Fibroblast of skin of scalp (primary cell): ENCODE measurements around the gene RNF152.
A peak's percentile ranks its signal among the peaks of the same experiment; 100 is the strongest.

Source experiments
- DNase-seq: peaks from one replicate; pipeline ENCODE4 v3.0.0-alpha.2; 2013

Gene RNF152

DNA sequence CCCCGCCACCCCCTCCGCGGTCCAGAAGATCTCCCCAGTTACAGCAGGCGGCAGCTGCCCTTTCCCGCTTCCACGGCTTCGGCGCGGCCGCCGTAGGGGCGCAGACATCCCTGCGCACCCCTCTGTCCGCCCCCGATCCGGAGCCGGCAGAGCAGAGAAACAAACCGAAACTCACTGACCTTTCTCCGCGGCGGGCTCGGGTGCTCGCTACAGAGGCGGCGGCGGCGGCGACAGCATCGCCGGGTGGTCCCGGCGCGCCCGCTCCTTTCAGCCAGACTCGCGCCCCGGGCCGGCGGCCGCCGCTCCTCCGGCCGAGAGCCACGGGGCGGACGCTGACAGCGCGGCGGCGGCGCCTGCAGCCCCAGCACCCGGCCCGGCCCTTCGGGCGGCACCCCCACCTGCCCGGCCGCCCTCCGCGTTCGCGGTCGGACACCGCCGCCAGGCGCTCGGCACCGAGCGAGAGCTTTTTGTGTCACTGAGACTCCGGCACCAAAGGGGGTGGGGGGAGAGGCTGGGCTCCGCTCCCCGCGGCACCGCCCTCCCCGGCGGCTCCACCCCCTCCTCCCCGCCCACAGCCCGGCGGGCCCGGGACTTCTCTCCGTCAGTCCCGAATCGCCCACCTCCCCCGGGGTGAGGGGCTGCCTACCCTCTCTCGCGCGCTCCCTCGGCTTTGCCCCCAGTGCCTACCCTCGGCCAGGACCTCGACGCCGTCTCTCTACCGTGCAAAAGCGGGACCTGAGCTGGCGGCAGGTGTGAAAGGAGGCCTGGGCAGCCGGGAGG lies 1.4 kb upstream of the RNF152 start:
- peak; percentile 79 for DNase-seq

DNA sequence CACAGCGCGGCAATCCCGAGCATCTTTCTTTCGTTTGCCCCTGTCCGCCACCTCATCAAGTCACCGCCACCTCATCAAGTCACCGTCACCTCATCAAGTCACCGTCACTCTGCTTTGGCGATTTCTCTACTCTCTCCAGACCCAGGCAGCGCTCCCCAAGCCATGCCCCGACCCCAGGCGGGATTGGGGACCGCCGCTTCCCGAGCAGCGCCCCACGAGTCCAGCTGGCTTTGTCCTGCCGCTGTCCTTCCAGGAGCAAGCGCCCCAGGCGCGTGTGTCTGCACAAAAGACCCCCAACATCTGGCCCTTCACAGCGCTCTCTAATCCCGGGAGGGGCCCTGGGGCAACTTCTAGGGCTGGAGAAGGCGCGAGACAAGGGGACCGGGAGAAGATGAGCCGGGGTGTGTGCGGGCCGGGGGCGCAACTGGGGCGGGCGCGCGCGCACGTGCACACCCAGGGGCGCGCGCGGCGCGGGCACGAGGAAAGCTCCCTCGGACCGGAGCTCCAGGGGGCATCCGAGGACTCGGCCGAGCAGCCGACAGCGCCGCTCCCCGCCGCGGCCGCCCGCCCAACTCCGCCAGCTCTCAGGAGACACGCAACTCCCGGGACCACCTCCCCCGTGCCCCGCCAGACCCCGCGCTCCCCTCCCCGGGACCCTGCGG lies 633 bp upstream of the RNF152 start:
- DNase-seq = peak; percentile 60

DNA sequence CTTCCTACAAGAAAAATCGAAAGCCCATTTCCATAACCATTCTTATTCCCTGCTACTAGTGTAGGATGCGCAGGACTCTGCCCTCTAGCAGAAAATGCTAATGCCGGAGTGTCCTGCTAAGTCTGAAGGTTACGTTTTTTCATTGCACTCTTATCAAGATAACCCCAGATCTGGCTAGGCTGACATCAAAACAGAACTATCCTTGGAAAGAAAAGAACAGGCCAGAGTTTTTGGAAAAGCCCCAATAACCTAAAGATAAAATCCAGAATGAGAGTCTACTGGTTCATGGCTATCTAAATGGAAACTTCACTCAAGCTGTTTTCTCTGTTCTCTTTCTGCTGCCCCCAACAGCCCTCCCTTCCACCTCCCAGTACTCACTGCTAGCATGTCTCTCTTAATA lies 913 bp downstream of the RNF152 start:
- no peak for DNase-seq

DNA sequence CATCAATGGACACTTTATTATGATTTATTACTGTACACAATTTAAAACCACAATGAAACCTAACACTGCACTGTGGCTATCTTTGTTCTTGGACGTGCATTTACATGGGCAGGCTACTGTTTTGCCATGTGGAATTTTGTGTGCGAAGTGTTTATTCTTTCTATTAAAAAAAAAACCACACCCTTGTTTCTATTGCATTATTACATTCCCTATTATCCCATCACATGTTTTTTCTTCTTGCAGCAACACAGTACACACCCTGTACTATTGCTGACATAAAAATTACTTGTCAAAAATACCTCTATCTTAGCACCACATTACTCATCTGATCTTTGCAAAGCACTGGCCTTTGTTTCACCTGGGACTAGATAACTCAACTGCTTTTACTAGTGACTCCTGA lies 1.5 kb downstream of the RNF152 start:
- DNase-seq = peak; percentile 31

DNA sequence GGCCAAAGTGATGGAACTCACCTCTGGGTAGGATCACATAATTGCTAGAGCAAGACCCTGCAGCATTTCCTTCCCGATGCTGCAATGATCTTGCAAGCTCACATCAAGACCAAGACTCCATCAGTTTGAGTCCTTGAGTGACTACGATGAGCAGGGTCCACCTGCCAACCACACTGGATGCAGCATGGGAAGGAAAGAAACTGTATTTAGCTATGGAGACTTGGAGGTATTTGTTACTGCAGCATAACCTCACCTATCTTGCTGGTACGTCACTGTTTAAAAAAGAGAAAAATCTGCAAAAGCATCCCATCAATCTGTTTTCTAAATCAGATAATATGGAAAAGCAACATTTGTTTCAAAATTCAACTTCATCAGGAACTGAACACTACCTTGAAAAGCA lies 2.5 kb downstream of the RNF152 start:
- no peak for DNase-seq

DNA sequence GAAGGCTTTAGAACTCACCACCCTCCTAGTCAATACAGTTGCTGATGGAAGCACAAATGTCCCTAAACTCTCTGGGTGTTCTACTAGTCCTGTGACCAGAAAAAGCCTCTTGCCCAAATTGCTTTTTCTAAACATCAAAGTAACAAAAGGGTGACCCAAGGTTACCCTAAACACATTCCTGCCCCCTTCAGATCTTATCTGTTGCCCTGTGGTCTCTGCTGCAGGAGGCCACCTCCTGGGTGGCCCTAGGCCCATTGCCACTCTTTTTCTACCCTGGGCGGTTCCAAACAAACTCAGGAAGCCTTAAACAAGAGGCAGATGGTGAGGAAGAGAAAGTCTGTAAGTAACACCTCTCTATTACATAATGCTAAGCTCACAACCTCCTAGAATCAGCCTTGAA lies 3.3 kb downstream of the RNF152 start:
- no peak for DNase-seq

DNA sequence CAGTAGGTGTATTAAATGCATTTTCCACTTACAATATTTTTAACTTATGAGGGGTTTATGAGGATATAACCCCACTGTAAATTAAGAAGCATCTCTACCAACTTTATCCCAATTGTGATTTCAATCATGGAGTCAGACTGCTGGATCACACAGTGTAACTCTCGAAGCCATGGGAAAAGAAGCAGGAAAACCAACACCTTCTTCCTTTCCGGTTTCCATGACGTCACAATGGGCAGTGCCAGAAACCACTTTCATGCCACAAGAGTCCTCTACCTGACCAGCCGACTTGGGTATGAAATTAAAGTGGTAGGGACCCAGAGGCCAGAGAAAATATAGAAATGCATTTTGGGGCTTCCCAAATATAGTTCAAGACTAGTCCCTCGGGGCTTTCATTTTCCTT lies 4.2 kb downstream of the RNF152 start:
- DNase-seq = no peak

DNA sequence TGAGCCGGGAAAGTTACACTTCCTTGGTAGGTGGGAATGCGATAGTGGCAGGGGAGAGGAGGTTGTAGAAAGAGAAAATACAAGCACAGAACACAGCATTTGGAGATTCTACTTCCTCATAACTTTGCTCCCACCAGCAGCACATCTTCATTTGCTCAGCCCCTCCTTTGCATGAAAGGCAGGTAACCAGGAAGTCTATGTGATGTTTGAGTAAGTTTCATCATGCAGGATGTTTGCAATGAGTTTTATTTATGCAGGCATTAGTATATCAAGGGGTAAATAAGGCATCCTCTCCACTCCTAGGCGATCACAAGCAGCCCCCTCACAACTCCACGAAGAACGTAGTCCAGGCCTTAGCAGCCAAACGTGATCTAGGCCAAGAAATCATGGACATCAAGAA lies 5.0 kb downstream of the RNF152 start:
- no peak for DNase-seq

DNA sequence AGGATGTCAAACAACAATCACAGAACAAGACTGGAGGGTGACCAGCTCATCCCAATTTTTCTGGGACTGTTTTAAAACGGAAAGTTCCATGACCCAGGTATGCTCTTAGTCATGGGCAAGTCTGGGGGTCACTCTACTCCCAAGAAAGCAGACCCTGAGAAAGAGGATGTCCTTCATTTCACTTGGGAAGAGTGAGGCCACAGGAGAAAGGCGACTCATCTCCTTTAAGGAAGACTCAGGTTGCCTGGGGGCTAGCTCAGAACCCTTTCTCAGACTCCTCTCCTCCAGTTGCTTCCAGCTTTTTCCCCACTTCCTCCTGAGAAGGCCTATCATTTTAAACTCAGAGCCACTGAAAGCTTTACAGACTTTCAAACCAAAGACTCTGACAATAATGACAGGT lies 9.3 kb downstream of the RNF152 start:
- DNase-seq = no peak

DNA sequence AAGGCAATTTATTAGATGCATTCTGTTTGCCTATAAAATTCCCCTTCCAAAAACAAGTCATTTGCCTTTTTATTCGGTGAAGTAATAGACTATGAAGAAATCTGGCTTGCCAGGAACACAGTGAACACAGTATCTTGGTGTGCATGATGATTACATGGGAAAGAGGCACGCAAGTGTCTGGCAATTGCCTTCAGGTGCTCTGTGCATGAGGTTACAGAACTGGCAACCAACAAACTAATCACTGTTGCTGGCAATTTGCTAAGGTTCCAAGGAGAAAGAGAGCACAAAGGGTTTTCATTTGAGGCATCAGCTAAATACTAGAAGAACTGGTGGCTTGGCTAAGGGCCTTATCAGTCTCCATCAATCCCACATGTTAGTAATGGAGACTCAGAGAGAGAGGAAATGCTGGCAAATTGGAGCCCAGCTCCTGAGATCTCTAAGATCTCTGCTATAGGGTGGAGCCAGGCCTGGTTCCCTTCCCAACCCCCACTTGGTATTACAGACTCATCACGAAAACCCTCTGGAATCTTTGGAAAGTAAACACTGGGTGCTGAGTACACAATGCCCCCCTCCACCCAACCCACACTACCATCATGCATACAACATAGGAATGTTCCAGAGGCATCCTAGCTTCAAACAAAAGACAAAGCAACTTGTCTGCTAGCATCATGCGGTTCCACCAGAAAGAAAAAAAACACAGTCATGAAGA lies 10.4 kb downstream of the RNF152 start:
- DNase-seq = peak; percentile 78

DNA sequence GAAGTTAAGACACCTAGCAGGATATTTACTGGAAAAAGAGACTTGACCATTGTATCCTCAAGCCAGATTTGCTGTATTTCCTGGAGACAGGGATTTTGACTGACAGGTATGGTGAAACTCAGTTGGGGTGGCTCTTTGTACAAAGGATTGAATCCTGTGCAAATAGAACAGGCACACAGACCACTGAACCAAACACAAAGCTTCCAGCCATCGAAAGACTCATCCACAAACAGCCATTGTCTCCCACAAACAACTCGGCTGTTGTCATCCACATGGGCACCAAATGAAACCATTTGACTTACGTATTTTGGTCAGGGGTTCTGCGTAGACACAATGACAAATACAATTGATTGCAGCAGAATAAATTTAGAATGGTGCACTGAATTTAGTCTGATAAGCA lies 15.9 kb downstream of the RNF152 start:
- no peak for DNase-seq

DNA sequence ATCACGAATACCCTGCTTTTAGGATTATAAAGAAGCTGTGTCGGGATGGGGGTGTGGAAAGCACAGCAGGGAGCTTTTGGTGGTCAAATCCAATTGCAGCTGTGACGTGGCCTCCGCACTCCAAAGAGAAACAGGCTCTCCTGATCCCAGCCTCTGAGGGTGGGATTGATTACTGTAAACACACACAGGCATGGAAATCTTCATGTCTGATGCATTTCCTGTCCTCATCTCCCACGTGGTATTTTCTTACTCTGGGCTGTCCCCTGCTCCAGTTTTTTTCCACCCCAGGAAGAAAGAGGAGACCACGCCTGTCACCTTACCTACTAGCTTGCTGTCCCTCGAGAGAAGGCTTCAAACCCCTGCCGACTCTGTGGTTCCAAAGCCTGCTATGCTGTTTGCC lies 22.7 kb downstream of the RNF152 start:
- DNase-seq = peak; percentile 82

DNA sequence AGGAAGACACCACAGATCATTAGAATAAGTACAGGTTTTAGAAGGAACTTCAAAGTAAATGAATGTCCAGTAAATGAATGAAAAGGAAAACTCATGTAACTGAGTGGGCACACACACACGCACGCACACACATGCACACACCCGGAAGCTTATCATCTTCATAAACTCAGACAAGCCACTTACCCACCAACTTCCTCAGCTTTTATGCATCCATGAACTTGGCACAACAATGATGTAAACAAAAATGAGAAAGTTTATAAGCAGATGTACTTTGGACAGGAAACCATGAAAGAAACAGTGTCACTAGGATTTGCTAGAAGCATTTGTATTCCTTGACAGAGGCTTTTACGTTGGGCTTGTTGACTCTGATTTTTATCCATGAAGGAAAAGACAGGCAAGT lies 23.2 kb downstream of the RNF152 start:
- no peak for DNase-seq

DNA sequence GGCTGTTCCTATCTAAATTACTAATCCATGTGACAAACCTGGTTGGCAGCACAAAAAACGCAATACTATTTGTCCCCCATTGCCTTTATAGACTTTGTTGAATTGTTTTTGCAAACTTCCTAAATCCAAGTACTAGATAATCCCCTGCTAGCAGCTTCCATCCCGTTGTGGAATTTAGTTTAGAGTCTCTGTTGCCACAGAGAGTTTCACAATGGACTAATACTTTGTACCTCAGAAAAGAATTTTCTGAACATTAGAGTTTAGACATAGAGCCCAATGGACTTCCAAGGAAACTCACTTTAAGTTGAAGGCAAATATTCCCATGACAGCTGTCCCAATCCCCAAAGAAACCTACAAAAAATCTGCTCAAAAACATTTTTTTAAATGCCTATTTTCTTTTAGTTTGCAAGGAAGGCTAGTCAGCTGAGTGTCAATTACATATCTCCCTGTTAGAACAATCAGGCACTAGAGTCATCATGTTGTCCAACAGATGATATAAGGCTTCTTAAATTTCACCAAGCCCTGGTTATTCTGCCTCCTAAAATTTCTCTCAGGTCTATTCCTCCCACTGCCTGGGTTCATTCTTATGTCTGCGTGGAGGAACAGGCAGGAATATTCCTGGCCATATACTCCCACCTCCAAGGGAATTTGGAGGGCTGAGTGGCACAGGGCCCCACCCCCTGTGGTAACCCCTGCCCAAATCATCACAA lies 27.2 kb downstream of the RNF152 start:
- DNase-seq = peak; percentile 31

DNA sequence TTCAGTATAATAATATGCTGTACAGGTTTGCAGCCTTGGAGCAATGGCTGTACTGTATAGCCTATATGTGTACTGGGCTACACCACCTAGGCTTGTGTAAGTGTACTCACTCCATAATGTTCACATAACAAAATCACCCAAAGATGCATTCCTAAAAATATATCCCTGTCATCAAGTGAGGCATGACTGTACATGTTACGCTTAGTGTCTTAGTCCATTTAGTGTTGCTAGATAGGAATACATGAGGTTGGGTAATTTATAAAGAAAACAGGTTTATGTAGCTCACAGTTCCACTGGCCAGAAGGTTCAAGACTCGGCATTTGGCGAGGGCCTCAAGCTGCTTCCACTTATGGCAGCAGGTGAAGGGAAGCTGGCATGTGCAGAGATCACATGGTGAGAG lies 31.4 kb downstream of the RNF152 start:
- no peak for DNase-seq

DNA sequence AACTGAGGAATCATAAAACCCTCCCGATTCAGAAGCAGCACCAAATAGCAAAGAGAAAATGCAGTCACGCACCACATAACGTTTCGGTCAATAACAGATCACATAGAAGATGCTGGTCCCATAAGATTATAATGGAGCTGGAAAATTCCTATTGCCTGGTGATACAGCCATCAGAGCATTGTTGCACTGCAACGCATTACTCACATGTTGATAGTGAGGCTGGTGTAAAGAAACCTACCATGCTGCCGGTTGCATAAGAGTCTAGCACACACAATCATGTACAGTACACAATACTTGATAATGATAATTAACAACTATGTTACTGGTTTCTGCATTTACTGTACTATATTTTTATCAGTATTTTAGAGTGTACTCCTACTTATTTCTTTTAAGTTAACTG lies 32.5 kb downstream of the RNF152 start:
- DNase-seq = no peak

DNA sequence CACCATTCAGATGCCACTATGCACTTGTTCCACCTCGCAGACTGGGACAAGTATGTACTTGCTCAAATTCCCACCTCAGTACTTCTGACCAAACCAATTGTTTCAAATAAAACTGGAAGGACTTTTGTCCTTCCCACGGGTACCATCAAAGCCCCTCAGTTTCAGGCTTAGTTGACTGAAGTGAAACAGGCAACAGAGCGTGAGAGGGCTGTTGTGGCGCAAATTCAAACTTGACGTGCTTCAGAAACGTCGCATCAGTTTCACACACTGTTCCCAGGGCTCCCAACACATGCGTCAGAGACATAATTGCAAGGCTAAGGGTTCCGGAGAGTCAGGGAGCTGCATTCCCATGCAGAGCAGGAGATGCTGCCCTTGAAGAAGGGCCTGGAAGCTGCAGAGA lies 33.7 kb downstream of the RNF152 start:
- no peak for DNase-seq

DNA sequence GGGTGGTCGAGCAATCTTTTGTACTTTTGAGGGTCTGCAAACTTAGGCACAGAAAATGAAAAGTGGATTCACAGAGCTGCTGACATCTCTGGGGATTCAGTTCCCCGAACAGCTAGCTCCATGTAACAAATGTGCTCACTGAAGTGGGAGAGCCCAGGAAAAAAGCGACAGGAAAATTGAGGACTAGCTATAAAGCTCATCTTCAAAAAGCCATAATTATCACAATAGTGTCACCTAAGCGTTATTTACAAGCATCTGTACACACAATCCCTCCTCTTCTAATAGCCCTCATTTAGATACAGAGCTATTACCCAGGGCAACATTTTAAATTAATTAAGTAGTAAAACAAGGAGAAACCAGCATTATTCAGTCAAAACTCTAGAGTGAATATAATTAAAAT lies 36.1 kb downstream of the RNF152 start:
- DNase-seq = no peak

DNA sequence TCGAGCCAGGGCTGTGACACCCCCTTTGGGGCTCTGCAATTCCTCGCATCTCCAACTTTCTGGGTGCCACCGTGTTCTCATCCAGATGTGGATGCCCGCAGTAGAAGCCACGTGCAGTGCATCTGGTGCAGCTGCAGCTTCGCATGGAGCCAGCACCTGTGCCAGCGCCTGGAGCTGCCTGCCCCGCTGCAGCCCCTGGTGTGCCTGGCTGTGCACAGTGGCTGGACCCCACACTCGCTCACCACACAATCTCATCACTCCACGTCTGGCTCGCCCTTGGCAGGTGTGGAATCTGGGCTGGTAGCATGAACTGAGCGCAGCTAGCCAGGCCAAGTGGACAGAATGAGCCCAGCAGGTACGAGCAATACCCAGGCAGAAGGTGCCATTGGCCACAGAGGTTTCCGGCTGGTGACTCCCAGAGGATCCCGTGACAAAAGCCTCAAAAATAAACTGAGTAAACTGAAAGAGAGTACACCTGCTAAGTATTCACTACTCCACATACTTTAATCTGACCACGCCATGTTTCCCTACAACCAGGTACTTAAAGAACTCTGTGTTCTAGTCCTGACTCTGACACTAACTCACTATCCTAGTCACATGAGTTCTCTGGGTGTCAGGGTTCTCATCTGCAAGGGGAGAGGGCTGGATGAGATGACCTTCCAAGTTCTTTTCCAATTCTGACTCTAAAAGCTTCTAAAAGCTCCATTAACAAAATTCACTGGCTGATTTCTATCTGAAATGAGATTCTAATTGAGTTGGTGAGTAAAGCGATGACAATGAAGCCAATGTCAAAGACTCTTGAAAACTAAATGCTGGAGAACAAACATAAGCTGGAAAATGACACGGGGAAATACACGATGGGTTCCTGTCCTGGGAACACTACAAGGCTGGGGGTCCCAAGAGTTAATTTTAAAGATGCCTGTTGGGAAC lies 37.1 kb downstream of the RNF152 start:
- DNase-seq = no peak

DNA sequence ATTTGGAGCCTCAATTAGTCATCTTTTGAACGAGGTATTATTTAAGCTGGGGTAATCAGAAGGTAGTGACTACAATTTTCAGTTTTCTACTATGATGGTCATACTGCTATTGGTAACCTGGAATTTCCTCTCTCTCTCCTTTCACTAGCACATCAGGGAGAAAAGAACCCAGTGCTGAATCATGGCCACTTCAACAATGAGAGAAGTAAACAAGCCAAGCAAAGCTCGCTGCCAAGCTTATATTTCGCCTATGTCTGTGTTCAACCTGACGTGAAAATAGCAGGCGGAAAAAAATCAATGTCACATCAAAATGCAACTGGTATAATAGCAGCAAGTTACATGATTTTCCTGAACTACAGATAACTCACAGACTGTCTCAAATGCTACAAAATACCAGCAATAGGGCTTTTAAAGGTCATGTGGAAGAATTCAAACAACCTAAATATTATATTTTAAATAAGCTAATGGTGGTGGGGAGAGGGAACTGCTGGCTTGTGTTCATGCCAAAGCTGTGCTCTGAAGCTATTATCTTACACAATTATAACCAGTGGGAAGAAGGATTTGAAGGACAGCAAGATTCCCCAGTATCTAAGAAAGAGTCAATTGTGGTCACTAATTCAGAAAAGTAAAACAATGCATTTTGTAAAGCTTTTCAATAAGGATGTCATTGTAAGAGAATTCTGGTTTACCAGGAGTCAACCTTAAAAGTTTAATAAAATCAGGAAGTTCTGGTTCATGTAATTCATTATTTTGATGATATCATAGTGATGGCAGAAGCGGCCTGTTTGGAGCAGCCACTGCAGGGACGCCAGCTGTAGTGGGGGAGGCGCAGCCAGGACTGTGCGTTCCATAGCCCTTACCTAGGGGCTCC lies 38.0 kb downstream of the RNF152 start:
- DNase-seq = no peak

DNA sequence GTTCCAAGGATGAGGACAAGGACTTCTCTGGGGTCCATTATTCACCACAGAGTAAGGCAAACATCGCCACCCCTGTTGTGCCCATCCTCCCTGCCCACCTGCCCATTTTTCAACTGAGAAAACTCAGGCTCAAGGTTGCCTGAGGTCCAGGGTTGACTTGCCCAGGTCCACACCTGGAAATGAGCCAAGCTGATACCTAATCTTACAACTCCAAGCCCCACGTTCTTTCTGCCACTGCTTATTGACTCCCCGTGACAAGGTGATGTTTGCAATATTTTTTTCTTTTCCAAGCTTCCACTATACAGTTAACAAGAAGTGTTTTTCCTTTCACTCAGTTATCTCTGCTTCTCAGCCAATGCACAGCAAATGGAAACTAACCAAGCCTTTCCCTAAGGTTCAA lies 39.0 kb downstream of the RNF152 start:
- DNase-seq = no peak
